ENCODE measurements around the gene DENND10. TPM values are rescaled to one million over a fixed set of nuclear protein-coding genes. Genes with fewer than 3 reads are reported as not detected.
"Not testable (repeated sequence)": the region's sequence is repeated elsewhere in the genome, so short reads cannot be mapped to it uniquely, and the experiment has no call there.

The DENND10 gene
- total RNA-seq, 4 donors from 2014 or later, result 57.1 to 103 (median 59.9) TPM

- Histone ChIP-seq H3K27me3 (no peaks in the 10 kb centered on the region), H3K4me3 (no peak overlapping the region), H3K4me1 (peaks cover 15 to 31% (median 23%) of the 10 kb centered on the region in 4 donors), H3K27ac (peak overlapping the region in 1 of 4 donors; percentile 94), H3K9me3 (no peaks in the 10 kb centered on the region), H3K36me3 (peaks cover 0 to 19% (median 9%) of the 10 kb centered on the region in 4 donors)
- no peak for DNase-seq
- intact Hi-C loops (cut with DNase I; ENCODE audit: low total_unique reads) (no loop called here), in situ Hi-C loops (cut with MboI; ENCODE audit: low pct_ligation_motif_present in 1 of 4, low pct_unique_long_range_greater_than_20kb in 1 of 4, low sequenced_read_pairs in 3 of 4) (no loop called here)
- no peak for TF ChIP-seq POLR2AphosphoS5 (IDR thresholded peaks at IDR 0.05)
- TF ChIP-seq POLR2A (IDR thresholded peaks at IDR 0.05), result no peak
- no peak for TF ChIP-seq CTCF (IDR thresholded peaks at IDR 0.05)
- no peak for TF ChIP-seq EP300 (IDR thresholded peaks at IDR 0.05; ENCODE audit: low read depth)
- 80 to 83% methylated on average over 2 to 6 of the region's 6 CpGs for WGBS, 2 donors (ENCODE audit: low coverage in 1 of 2)
Measured at GRCh38 chr10:119176166-119176565, 72.3 kb downstream of the DENND10 start.

- no peak for DNase-seq
- intact Hi-C loops (cut with DNase I; ENCODE audit: low total_unique reads) (no loop called here), in situ Hi-C loops (cut with MboI; ENCODE audit: low pct_ligation_motif_present in 1 of 4, low pct_unique_long_range_greater_than_20kb in 1 of 4, low sequenced_read_pairs in 3 of 4) (no loop called here)
- H3K27me3 ChIP-seq, result no peaks in the 10 kb centered on the region
- H3K27ac ChIP-seq, result peak overlapping the region; percentile 88 to 94 (median 90)
- peaks cover 15 to 31% (median 23%) of the 10 kb centered on the region in 4 donors for H3K4me1 ChIP-seq
- TF ChIP-seq CTCF (IDR thresholded peaks at IDR 0.05) (no peak), EP300 (IDR thresholded peaks at IDR 0.05; ENCODE audit: low read depth) (no peak), POLR2AphosphoS5 (IDR thresholded peaks at IDR 0.05) (no peak), POLR2A (IDR thresholded peaks at IDR 0.05) (no peak)
- WGBS, 2 donors (ENCODE audit: low coverage in 1 of 2), result 15 to 33% methylated on average over 1 to 21 of the region's 21 CpGs
- H3K4me3 ChIP-seq, result peak overlapping the region; percentile 51 to 84 (median 78)
- no peaks in the 10 kb centered on the region for H3K9me3 ChIP-seq
- peaks cover 0 to 7% (median 0%) of the 10 kb centered on the region in 4 donors for H3K36me3 ChIP-seq
Measured at GRCh38 chr10:119177708-119178371, 73.9 kb downstream of the DENND10 start.

DNA sequence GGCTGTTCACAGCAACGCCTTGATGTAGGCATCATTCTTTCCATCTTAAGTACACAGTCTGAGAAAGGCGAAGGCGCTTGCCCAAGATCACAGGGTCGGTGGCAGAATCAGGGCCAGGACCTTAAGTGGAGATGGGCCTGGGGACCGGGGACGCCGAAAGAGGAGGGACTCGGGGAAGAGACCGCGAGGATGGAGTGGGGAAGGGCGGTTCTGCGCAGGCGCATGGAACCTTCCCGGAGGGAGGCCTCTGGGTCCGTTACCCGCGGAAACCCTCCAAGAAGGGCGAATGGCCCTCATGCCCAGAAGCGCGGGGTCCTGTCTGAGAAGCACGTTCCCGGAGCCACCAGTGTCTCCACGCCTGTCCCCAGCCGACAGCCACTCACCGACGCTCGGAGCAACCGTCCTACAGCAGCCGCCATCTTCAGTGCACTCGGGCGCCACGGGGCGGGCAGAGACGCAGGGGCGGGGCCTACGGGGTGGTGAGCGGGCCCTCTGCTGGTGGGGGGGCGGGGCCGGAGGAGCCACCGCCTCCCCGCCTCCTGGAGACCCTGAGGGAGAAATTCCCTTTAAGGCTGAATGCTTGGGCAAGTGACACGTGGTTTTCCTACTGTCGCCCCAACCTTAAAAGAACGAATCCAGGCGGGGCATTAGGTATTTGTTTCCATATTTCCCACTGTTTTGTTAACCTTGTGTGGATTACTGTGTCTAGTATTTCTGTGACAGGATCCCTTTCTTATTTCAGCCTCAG, 74.6 kb downstream of the DENND10 start, which contains the start of gene PRDX3:
PRDX3 (minus strand) TSS at position 441 of the 748 bp plus-strand sequence; CDS start at position 419, 22 bp downstream.
- peak; percentile 95 for DNase-seq
- TF ChIP-seq CTCF (IDR thresholded peaks at IDR 0.05) (peak in 3 of 5 experiments; percentile 17 to 24 (median 24)), POLR2A (IDR thresholded peaks at IDR 0.05) (peak; percentile 67), EP300 (IDR thresholded peaks at IDR 0.05; ENCODE audit: low read depth) (no peak), POLR2AphosphoS5 (IDR thresholded peaks at IDR 0.05) (peak in 2 of 3 donors; percentile 83 to 92)
- in situ Hi-C loops (cut with MboI; ENCODE audit: low pct_ligation_motif_present in 1 of 4, low pct_unique_long_range_greater_than_20kb in 1 of 4, low sequenced_read_pairs in 3 of 4), result no loop called here
- Histone ChIP-seq H3K27me3 (no peaks in the 10 kb centered on the region), H3K9me3 (no peaks in the 10 kb centered on the region), H3K36me3 (peaks cover 0 to under 1% (median 0%) of the 10 kb centered on the region in 4 donors), H3K4me1 (peaks cover 15 to 31% (median 23%) of the 10 kb centered on the region in 4 donors), H3K4me3 (peak within 1 kb of the TSS; percentile 51 to 84 (median 78)), H3K27ac (peak within 1 kb of the TSS; percentile 88 to 94 (median 90))
- 0% methylated on average over 28 of the region's 45 CpGs; no CpG with 5 or more reads in 1 of the 2 donors for WGBS, 2 donors (ENCODE audit: low coverage in 1 of 2)
- intact Hi-C loops (cut with DNase I; ENCODE audit: low total_unique reads), result no loop called here

- H3K36me3 ChIP-seq; H3K27ac ChIP-seq; in situ Hi-C loops (cut with MboI; ENCODE audit: low pct_ligation_motif_present in 1 of 4, low pct_unique_long_range_greater_than_20kb in 1 of 4, low sequenced_read_pairs in 3 of 4): not testable (repeated sequence)
Measured at GRCh38 chr10:119180850-119181400, 77.0 kb downstream of the DENND10 start.

More at GRCh38 chr10:119180850-119181400, 77.0 kb downstream of the DENND10 start:
- H3K9me3 ChIP-seq; DNase-seq; H3K4me3 ChIP-seq; intact Hi-C loops (cut with DNase I; ENCODE audit: low total_unique reads); H3K27me3 ChIP-seq: not testable (repeated sequence)
- 94 to 100% methylated on average over 3 to 7 of the region's 7 CpGs for WGBS, 2 donors (ENCODE audit: low coverage in 1 of 2)
- peaks cover 15 to 29% (median 23%) of the 10 kb centered on the region in 4 donors for H3K4me1 ChIP-seq

Measured in transverse colon (tissue), 4 donors.